ENCODE measurements around the gene MMD.
"Not testable (repeated sequence)": the region's sequence is repeated elsewhere in the genome, so short reads cannot be mapped to it uniquely, and the experiment has no call there.

The MMD gene

GRCh38 chr17:55421179-55421934 is at the start of gene MMD:
MMD (minus strand) TSS chr17:55421835; CDS start chr17:55421695, 140 bp downstream.
- in situ Hi-C loops (cut with MboI; ENCODE audit: low sequenced_read_pairs): no loop called here

GRCh38 chr17:55466671-55467070 is 45.0 kb upstream of the MMD start:
- in situ Hi-C loops (cut with MboI; ENCODE audit: low sequenced_read_pairs): no loop called here

- in situ Hi-C loops (cut with MboI; ENCODE audit: low sequenced_read_pairs): not testable (repeated sequence)
Observed at GRCh38 chr17:55465771-55466170, 44.1 kb upstream of the MMD start.

- in situ Hi-C loops (cut with MboI; ENCODE audit: low sequenced_read_pairs): no loop called here
Observed at GRCh38 chr17:55463600-55463999, 42.0 kb upstream of the MMD start.

GRCh38 chr17:55462711-55463110 is 41.1 kb upstream of the MMD start:
- in situ Hi-C loops (cut with MboI; ENCODE audit: low sequenced_read_pairs): no loop called here

GRCh38 chr17:55462234-55462633 is 40.6 kb upstream of the MMD start:
- in situ Hi-C loops (cut with MboI; ENCODE audit: low sequenced_read_pairs): no loop called here

GRCh38 chr17:55458978-55459377 is 37.3 kb upstream of the MMD start:
- in situ Hi-C loops (cut with MboI; ENCODE audit: low sequenced_read_pairs): no loop called here

GRCh38 chr17:55458287-55458900 is 36.8 kb upstream of the MMD start:
- in situ Hi-C loops (cut with MboI; ENCODE audit: low sequenced_read_pairs): no loop called here

- in situ Hi-C loops (cut with MboI; ENCODE audit: low sequenced_read_pairs): no loop called here
Observed at GRCh38 chr17:55456307-55457240, 34.9 kb upstream of the MMD start.

GRCh38 chr17:55454906-55455474 is 33.4 kb upstream of the MMD start:
- in situ Hi-C loops (cut with MboI; ENCODE audit: low sequenced_read_pairs): no loop called here

- in situ Hi-C loops (cut with MboI; ENCODE audit: low sequenced_read_pairs): no loop called here
Observed at GRCh38 chr17:55453839-55454557, 32.4 kb upstream of the MMD start.

- in situ Hi-C loops (cut with MboI; ENCODE audit: low sequenced_read_pairs): no loop called here
Observed at GRCh38 chr17:55452139-55452790, 30.6 kb upstream of the MMD start.

GRCh38 chr17:55451758-55452138 is 30.1 kb upstream of the MMD start:
- in situ Hi-C loops (cut with MboI; ENCODE audit: low sequenced_read_pairs): no loop called here

- in situ Hi-C loops (cut with MboI; ENCODE audit: low sequenced_read_pairs): no loop called here
Observed at GRCh38 chr17:55451203-55451641, 29.6 kb upstream of the MMD start.

GRCh38 chr17:55450232-55450825 is 28.7 kb upstream of the MMD start:
- in situ Hi-C loops (cut with MboI; ENCODE audit: low sequenced_read_pairs): no loop called here

- in situ Hi-C loops (cut with MboI; ENCODE audit: low sequenced_read_pairs): no loop called here
Observed at GRCh38 chr17:55448681-55449080, 27.0 kb upstream of the MMD start.

GRCh38 chr17:55446581-55447205 is 25.1 kb upstream of the MMD start:
- in situ Hi-C loops (cut with MboI; ENCODE audit: low sequenced_read_pairs): no loop called here

- in situ Hi-C loops (cut with MboI; ENCODE audit: low sequenced_read_pairs): not testable (repeated sequence)
Observed at GRCh38 chr17:55446004-55446403, 24.4 kb upstream of the MMD start.

All from HL-60/S4 (cell line).